Gastrocnemius medialis (tissue), 4 donors: ENCODE measurements around the gene KIF13A.

Experiments used
- CTCF ChIP-seq, 5 experiments: fragments of 450-650 bp in 3 of 5; fragments of 200-600 bp in 2 of 5; sonication (generic) in 2 of 5; IDR thresholded peaks in 4 of 5; conservative IDR thresholded peaks in 1 of 5; 1 replicate in 4 of 5; 2 replicates in 1 of 5; pipeline ENCODE4 v1.5.1; 2016 to 2019; ENCODE audit warnings: antibody characterized with exemption in 5 of 5, mild to moderate bottlenecking in 3 of 5, moderate library complexity in 3 of 5
- POLR2A ChIP-seq, 2 donors: fragments of 450-650 bp; IDR thresholded peaks; one replicate each; pipeline ENCODE4 v1.6.1; 2017; ENCODE audit warnings: antibody characterized with exemption in 2 of 2, mild to moderate bottlenecking in 2 of 2, moderate library complexity in 2 of 2

GRCh38 chr6:17712576-17712975 lies 274.9 kb downstream of the KIF13A start:
- TF ChIP-seq POLR2A (IDR thresholded peaks at IDR 0.05) (no peak), CTCF (IDR thresholded peaks at IDR 0.05 in 4 of 5, conservative IDR thresholded peaks at IDR 0.05 in 1 of 5) (no peak)
